HG03442 (cell line): ENCODE results near the gene GADD45A.
A peak's percentile ranks its signal among the peaks of the same experiment; 100 is the strongest.
"Not testable (repeated sequence)": the region's sequence is repeated elsewhere in the genome, so short reads cannot be mapped to it uniquely, and the experiment has no call there.

Experiments
- ATAC-seq: cut with Tn5 transposase; IDR thresholded peaks from one replicate; pipeline ENCODE4 v1.9.1; 2021; ENCODE audit warnings: mild to moderate bottlenecking, moderate library complexity; ENCODE audit not compliant: unreplicated experiment

GADD45A gene

DNA sequence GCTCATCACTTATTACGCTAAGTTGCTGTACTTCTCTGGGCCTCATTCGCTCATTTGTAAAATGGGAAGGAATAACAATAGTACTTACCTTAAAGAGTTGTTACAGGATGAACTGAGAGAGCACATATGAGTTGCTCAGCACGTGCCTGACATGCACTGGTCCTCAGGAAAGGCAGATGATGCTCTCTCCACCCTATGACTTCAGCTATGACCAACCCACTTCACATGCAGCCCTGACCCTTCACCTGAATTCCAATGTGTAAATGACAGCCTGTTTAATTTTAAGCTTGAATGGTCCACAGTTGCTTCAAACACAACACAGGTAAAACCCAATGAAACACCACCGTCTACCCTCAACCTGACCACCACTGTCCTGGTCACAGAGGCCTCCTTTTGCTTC, 32.9 kb downstream of the GADD45A start:
- ATAC-seq: no peak

DNA sequence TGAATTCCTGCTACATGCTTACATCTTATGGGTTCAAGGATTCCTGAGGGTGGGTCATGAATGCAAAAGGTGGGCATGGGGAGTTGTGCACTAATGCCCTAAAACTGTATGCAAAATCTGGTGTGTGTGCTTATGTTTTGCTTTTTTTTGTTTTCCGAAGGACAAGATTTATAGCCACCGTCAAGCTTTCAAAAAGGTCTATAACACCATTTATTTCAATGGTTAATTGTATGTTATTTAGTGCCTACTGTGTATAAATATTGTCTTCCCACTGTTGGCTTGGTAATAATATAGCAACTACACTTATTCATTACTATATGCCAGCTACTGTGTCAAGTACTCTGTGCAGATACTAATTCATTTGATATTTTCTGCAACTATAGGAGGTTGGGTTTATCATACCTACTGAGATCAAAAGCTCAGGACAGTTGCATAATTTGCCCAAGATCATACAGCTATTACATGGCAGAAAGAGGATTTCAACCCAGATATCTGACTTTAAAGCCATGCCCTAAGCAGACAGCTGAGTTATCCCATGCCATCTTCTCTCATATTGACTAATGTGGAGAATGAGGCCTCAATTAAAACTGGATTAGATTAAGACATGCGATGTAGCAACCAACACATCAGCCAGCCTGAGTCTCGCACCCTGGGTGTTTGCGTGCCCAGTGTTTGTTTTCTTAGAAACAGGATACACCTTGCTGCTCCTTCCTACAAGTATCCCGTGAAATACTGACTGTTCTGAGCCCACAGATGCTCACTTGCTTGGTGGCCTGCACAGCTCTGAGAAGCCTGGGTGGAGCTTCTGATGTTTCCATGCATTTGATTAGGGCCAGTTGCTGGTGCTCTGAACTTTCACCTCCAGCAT, 34.6 kb downstream of the GADD45A start:
- no peak for ATAC-seq

- ATAC-seq: no peak
Observed at GRCh38 chr1:67721112-67721511, 36.1 kb downstream of the GADD45A start.

DNA sequence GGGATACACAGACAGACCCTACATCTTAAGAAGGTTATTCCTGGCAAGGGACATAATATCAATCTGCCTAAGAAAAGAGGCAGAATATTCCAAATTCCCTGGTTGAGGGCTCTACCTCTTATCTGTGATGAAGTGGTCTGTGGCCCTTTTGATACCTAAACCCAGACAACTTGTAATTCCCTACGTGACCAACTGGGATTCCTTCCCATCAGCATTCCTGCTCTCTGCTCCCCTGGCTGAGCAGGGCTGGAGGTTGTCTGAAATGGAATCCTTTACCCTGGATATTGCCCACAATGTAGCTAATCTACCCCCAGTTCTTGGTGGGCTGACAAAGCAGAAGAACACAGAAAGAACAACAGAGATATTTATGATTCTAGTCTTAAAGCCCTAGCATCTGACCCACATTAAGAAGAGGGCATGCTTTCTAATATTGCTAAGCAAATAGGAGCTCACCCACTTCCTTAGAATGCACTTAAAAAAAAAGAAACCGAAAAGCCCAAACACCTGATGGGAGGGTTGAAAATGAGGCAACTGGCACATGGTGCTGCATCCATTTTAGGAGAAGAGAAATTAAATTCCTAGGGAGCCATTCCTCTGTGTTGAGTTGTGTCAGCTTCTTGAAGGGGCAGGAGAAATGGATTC, 36.8 kb downstream of the GADD45A start:
- no peak for ATAC-seq

DNA sequence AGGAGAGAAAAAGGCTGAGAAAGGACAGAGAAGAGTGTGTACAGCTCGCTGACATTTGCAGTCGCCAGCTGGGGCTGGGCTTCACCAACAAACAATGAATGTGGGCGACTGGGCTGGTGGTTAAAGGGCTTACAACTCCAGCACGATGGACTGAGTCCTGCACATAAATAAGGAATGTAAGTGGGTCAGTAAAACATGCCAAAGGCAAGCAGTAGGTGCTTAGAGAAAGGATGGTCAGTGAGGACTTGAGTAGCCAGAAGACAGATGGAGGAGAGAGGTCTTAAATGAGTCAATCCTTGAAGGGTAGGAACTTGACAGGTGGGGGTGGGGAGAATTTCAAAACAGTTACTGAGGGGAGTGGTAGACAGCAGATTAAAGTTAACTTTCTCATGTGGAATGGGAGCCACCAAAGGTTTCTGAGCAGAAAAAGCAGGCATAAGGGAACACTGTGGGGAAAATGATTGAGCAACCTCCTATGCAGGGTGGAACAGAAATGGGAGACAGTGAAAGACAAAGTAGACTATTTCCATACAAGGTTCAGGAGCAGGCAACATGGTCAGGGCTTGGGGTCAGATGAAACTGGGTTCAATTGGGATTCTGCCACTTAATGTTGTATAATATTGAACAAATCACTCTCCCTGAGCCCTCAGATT, 37.4 kb downstream of the GADD45A start:
- ATAC-seq: no peak

GRCh38 chr1:67723126-67723525, 38.1 kb downstream of the GADD45A start:
- ATAC-seq: no peak

DNA sequence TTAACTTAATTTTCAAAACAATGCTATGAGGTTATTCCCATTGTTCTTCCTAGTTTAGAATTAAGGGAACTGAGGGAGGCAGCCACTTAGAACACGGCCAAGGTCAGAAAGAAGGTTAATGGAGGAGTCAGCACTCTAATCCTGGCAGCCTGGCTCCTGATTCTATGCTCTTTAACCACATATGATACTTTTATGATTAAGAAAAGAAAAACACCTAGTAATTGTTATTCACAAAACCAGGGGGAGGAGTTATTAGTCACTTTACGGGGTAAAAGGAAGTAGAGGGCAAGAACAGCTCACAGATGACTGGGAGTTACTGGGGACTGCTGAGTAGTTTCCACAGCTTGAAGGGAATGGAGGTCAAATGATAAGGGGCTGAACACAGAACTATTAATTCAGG, 38.6 kb downstream of the GADD45A start:
- ATAC-seq: peak; percentile 87

- no peak for ATAC-seq
Observed at GRCh38 chr1:67724928-67725560, 40.0 kb downstream of the GADD45A start.

- no peak for ATAC-seq
Observed at GRCh38 chr1:67726224-67726623, 41.2 kb downstream of the GADD45A start.

GRCh38 chr1:67729872-67730271, 44.9 kb downstream of the GADD45A start:
- ATAC-seq: peak; percentile 36

DNA sequence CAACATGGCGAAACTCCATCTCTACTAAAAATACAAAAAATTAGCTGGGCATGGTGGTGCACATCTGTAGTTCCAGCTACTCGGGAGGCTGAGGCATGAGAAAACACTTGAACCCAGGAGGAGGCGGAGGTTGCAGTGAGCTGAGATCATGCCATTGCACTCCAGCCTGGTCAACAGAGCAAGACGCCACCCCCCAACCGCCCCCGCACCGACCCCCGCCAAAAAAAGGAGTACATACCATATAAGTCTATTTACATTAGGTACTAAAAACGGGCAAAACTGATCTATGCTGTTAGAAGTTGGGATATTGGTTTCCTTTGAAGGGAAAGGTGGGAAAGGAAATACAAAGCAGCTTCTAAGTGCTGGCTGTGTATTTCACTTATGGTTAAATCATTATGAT, 45.3 kb downstream of the GADD45A start:
- ATAC-seq: not testable (repeated sequence)

DNA sequence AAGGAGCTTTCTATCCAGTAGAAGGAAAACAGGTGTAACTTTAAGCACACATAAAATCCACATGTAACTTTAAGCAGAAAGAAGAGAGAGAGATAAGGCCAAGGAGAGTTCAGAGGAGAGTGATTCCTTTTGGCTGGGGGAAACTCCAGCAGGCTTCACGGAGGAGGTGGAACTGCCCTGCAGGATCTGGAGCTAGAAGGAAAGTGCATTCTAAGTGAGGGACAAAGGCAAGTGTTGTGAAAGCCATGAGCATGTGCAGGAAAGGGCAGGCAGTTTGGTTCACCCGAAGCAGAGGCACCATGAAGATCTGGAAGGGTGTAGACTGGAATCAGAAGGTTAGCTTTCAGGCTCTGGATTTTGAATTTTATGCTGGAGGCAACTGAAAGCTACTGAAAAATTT, 46.3 kb downstream of the GADD45A start:
- ATAC-seq: no peak

- ATAC-seq: peak; percentile 46
Observed at GRCh38 chr1:67732750-67733151, 47.8 kb downstream of the GADD45A start.

GRCh38 chr1:67733681-67734322, 48.8 kb downstream of the GADD45A start:
- no peak for ATAC-seq

DNA sequence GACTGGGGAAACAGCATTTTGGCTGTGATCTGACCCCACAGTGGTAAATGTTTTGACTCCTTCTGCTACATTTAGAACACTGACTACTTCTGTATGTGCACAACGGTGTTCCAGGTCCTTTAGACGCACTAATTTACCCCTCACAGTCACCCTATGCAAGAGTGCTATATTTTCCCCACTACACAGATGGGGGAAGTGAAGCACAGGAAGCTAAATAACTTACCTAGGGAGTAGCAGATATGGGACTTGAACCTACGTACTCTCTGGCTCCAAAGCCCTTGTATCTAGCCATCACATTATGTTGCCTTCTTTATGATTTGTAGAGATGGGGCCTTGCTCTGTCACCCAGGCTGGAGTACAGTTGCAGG, 49.3 kb downstream of the GADD45A start:
- ATAC-seq: no peak

- ATAC-seq: no peak
Observed at GRCh38 chr1:67735206-67735605, 50.2 kb downstream of the GADD45A start.

DNA sequence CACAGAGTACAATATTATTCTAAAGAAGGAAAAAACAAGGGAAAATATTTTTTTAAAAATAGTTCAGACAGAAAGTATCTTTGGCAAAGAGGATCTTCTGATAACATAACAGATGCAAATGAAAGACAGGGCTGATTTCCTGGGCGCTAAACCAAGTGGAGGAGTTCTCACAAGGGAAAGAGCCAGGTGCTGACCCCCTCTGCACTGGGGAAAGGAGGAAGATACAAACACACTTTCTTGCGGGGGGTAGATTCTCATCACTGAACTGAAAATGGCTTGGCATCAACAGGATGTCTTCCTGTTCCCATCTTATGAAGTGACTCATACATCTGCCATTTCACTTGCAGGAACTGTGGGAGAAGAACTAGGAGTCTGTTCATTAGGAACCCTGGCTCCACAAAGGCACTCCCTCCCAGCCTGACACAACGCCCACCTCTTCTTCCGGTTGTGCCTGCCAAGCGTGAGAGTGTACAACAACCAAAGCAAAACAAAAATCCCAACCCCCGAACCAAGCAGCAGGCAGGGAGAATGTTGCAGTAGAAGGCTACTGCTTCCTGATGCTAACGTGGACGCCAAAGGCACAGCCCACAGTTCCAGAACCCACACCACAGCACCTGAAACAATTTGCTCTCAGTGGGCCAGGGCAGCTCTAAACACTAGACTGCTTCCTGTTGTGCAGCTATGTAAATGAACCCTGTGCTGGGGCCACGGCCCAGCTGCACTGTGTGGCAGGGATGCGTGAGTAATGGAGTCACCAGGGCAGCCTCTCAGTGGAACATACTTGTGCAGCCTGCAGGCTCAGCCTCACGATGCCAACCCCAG, 51.0 kb downstream of the GADD45A start:
- peak; percentile 92 for ATAC-seq

- ATAC-seq: no peak
Observed at GRCh38 chr1:67736750-67737149, 51.7 kb downstream of the GADD45A start.

DNA sequence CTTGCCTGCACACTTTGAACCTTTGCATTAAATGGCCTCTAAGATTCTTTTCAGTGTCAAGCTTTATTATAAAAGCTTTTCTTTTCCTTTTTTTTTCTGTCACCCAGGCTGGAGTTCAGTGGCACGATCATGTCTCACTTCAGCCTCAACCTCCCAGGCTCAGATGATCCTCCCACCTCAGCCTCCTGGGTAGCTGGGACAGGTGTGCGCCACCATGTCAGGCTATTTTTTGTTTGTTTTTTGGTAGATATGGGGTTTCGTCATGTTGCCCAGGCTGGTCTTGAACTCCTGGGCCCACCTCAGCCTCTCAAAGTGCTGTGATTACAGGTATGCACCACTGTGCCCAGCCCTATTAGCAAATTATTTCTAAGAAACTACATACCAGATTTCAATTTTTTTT, 52.9 kb downstream of the GADD45A start:
- ATAC-seq: no peak
